HepG2 (cell line): ENCODE results near the gene NPB. TPM values are rescaled to one million over a fixed set of nuclear protein-coding genes. Genes with fewer than 3 reads are reported as not detected.

Experiments
- ARNTL ChIP-seq: sonication (generic); formaldehyde crosslinking; IDR thresholded peaks from 2 replicates; pipeline ENCODE4 v1.4.0; 2020; ENCODE audit warnings: mild to moderate bottlenecking, missing genetic modification reagents
- ATF7 ChIP-seq, 2 experiments: fragments of 450-650 bp in 1 of 2; sonication (generic) in 1 of 2; formaldehyde crosslinking in 1 of 2; IDR thresholded peaks; 2 replicates each; pipeline versions ENCODE4 v1.4.0 to v1.6.1; 2016 to 2020; ENCODE audit warnings: antibody characterized with exemption in 1 of 2, mild to moderate bottlenecking in 1 of 2, missing genetic modification reagents in 1 of 2
- CTCF ChIP-seq: sonication (generic); formaldehyde crosslinking; IDR thresholded peaks from 2 replicates; pipeline ENCODE4 v1.5.0; 2020; ENCODE audit warnings: mild to moderate bottlenecking, missing genetic modification reagents, moderate library complexity
- FOXP4 ChIP-seq: sonication (generic); formaldehyde crosslinking; IDR thresholded peaks from 2 replicates; pipeline ENCODE4 v1.4.0; 2020; ENCODE audit warnings: missing genetic modification reagents
- HES4 ChIP-seq: sonication (generic); formaldehyde crosslinking; IDR thresholded peaks from 2 replicates; pipeline ENCODE4 v1.9.0; 2021; ENCODE audit warnings: mild to moderate bottlenecking, missing genetic modification reagents, borderline replicate concordance
- HMG20B ChIP-seq: conservative IDR thresholded peaks from 2 replicates; pipeline ENCODE4 v1.6.1; 2016; ENCODE audit warnings: missing genetic modification reagents, missing compliant biosample characterization
- HOXD1 ChIP-seq: sonication (generic); formaldehyde crosslinking; IDR thresholded peaks from 2 replicates; pipeline ENCODE4 v1.5.0; 2020; ENCODE audit warnings: missing genetic modification reagents
- KDM5B ChIP-seq: sonication (generic); formaldehyde crosslinking; IDR thresholded peaks from 2 replicates; pipeline ENCODE4 v1.4.0; 2020; ENCODE audit warnings: missing genetic modification reagents, mild to moderate bottlenecking, borderline replicate concordance
- MBD4 ChIP-seq: IDR thresholded peaks from 2 replicates; pipeline ENCODE4 v1.6.1; 2012; ENCODE audit warnings: low read length, inconsistent platforms, borderline replicate concordance
- NCOA5 ChIP-seq: sonication (generic); formaldehyde crosslinking; IDR thresholded peaks from 2 replicates; pipeline ENCODE4 v1.4.0; 2020; ENCODE audit warnings: missing genetic modification reagents
- NFIC ChIP-seq: IDR thresholded peaks from 2 replicates; pipeline ENCODE4 v1.6.1; 2012; ENCODE audit warnings: mild to moderate bottlenecking, low read length, inconsistent platforms
- NRL ChIP-seq: sonication (generic); formaldehyde crosslinking; IDR thresholded peaks from 2 replicates; pipeline ENCODE4 v1.5.0; 2020; ENCODE audit warnings: missing genetic modification reagents, mild to moderate bottlenecking, moderate library complexity, borderline replicate concordance
- RBFOX2 ChIP-seq: fragments of 200-400 bp; formaldehyde crosslinking; IDR thresholded peaks from 2 replicates; pipeline ENCODE4 v1.6.1; 2017; ENCODE audit warnings: low read depth, mild to moderate bottlenecking, low read length
- SNAI1 ChIP-seq: sonication (generic); formaldehyde crosslinking; IDR thresholded peaks from 2 replicates; pipeline ENCODE4 v1.5.0; 2020; ENCODE audit warnings: mild to moderate bottlenecking, missing genetic modification reagents, borderline replicate concordance
- SOX13 ChIP-seq, 3 experiments: fragments of 450-650 bp in 1 of 3; sonication (generic) in 1 of 3; formaldehyde crosslinking in 1 of 3; IDR thresholded peaks in 2 of 3; conservative IDR thresholded peaks in 1 of 3; 2 replicates each; pipeline versions ENCODE4 v1.5.0 to v1.6.1; 2016 to 2020; ENCODE audit warnings: antibody characterized with exemption in 1 of 3, mild to moderate bottlenecking in 1 of 3, missing compliant biosample characterization in 1 of 3, missing genetic modification reagents in 1 of 3, moderate library complexity in 1 of 3
- XBP1 ChIP-seq: sonication (generic); formaldehyde crosslinking; IDR thresholded peaks from 2 replicates; pipeline ENCODE4 v1.5.0; 2020; ENCODE audit warnings: missing genetic modification reagents
- ZNF570 ChIP-seq: sonication (generic); formaldehyde crosslinking; IDR thresholded peaks from 2 replicates; pipeline ENCODE4 v1.4.0; 2020; ENCODE audit warnings: mild to moderate bottlenecking, missing genetic modification reagents, borderline replicate concordance
- ZNF724P ChIP-seq: sonication (generic); formaldehyde crosslinking; IDR thresholded peaks from 2 replicates; pipeline ENCODE4 v1.8.0; 2022; ENCODE audit warnings: missing genetic modification reagents, borderline replicate concordance
- ZNF790 ChIP-seq: sonication (generic); formaldehyde crosslinking; IDR thresholded peaks from 2 replicates; pipeline ENCODE4 v1.8.0; 2022; ENCODE audit warnings: missing genetic modification reagents, mild to moderate bottlenecking, borderline replicate concordance
- ZSCAN21 ChIP-seq: sonication (generic); formaldehyde crosslinking; IDR thresholded peaks from 2 replicates; pipeline ENCODE4 v1.8.0; 2022; ENCODE audit warnings: mild to moderate bottlenecking, missing genetic modification reagents, moderate library complexity, borderline replicate concordance
- polyA plus RNA-seq, 8 experiments: library from polyadenylated mRNA; depleted of rRNA in 3 of 8; stranded (reverse) in 7 of 8; unstranded in 1 of 8; fragments of >200 nt; fragmentation: Illumina TruSeq in 4 of 8; extraction: Trizol in 4 of 8; gene quantifications; 2 replicates each; pipeline versions ENCODE4 v1.2.1 to v1.2.3, GENCODE V29; 2011 to 2016; ENCODE audit warnings: low read depth in 4 of 8, missing spikeins in 1 of 8, mixed read lengths in 1 of 8; ENCODE audit not compliant: insufficient read depth in 1 of 8
- total RNA-seq, 5 experiments: library from RNA; depleted of rRNA; stranded (reverse); fragments of >200 nt; fragmentation: Illumina TruSeq; extraction: Trizol; gene quantifications; 2 replicates each; pipeline ENCODE4 v1.2.3, GENCODE V29; 2016; ENCODE audit warnings: low read depth in 1 of 5
- TF ChIP-seq, protein P1 (sequence below): IDR thresholded peaks from 2 replicates; pipeline ENCODE4 v1.6.1; 2016; ENCODE audit warnings: low read depth
- TF ChIP-seq, protein P2 (sequence below): sonication (generic); formaldehyde crosslinking; IDR thresholded peaks from 2 replicates; pipeline ENCODE4 v1.4.0; 2020; ENCODE audit warnings: mild to moderate bottlenecking, missing genetic modification reagents

Gene NPB
- total and polyA plus RNA-seq, 2 of the 13 experiments (the other 11 are each of a cell fraction or from before 2014, with no cell fraction given): 0.11 to 0.93 TPM

DNA sequence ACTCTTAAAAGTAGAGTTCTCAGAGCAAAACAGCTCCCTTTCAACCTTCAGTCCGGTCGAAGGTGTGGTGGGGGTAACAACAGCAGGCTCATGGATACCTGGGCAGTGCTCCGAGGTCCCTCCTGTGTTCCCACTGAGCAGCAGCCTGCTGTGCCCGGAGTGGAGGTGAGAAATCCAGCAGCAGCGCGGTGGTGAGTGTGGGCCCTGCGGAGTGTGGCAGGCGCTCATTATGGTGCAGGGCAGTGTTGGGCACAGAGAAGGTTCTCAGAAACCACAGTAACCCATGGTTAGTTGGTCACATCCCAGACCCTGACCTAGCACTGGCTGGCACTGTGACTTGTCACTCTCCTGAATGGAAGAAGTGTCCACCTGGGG, 36.7 kb upstream of the NPB start (continued):
- no peak for TF ChIP-seq ZNF570 (CRISPR knock-in tag)
- no peak for TF ChIP-seq SOX13 (IDR thresholded peaks at IDR 0.05)
- no peak for TF ChIP-seq SOX13 (CRISPR knock-in tag; conservative IDR thresholded peaks at IDR 0.05 in 1 of 2, IDR thresholded peaks at IDR 0.05 in 1 of 2)
- TF ChIP-seq HES4 (CRISPR knock-in tag): no peak
- TF ChIP-seq NFIC: no peak
- TF ChIP-seq SNAI1 (CRISPR knock-in tag): no peak
- TF ChIP-seq NRL: 0 out of 2 replicates have a peak, but pooled peaks have one; percentile 3
- TF ChIP-seq MBD4: no peak
- TF ChIP-seq, protein P1, sequence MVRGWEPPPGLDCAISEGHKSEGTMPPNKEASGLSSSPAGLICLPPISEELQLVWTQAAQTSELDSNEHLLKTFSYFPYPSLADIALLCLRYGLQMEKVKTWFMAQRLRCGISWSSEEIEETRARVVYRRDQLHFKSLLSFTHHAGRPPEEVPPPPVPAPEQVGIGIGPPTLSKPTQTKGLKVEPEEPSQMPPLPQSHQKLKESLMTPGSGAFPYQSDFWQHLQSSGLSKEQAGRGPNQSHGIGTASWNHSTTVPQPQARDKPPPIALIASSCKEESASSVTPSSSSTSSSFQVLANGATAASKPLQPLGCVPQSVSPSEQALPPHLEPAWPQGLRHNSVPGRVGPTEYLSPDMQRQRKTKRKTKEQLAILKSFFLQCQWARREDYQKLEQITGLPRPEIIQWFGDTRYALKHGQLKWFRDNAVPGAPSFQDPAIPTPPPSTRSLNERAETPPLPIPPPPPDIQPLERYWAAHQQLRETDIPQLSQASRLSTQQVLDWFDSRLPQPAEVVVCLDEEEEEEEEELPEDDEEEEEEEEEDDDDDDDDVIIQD: no peak
- TF ChIP-seq XBP1: no peak
- no peak for TF ChIP-seq ZNF724P (CRISPR knock-in tag)
- no peak; the same call in 1 of the 2 replicates for TF ChIP-seq KDM5B (CRISPR knock-in tag)
- no peak for TF ChIP-seq FOXP4
- TF ChIP-seq ZSCAN21: 0 out of 2 replicates have a peak, but pooled peaks have one; percentile 15
- TF ChIP-seq RBFOX2: no peak; the same call in 1 of the 2 replicates
- TF ChIP-seq NCOA5 (CRISPR knock-in tag): no peak
- TF ChIP-seq CTCF (CRISPR knock-in tag): no peak
- TF ChIP-seq ARNTL (CRISPR knock-in tag): no peak
- TF ChIP-seq ATF7 (IDR thresholded peaks at IDR 0.05): no peak
- TF ChIP-seq ATF7 (CRISPR knock-in tag; IDR thresholded peaks at IDR 0.05): no peak
- TF ChIP-seq, protein P2, sequence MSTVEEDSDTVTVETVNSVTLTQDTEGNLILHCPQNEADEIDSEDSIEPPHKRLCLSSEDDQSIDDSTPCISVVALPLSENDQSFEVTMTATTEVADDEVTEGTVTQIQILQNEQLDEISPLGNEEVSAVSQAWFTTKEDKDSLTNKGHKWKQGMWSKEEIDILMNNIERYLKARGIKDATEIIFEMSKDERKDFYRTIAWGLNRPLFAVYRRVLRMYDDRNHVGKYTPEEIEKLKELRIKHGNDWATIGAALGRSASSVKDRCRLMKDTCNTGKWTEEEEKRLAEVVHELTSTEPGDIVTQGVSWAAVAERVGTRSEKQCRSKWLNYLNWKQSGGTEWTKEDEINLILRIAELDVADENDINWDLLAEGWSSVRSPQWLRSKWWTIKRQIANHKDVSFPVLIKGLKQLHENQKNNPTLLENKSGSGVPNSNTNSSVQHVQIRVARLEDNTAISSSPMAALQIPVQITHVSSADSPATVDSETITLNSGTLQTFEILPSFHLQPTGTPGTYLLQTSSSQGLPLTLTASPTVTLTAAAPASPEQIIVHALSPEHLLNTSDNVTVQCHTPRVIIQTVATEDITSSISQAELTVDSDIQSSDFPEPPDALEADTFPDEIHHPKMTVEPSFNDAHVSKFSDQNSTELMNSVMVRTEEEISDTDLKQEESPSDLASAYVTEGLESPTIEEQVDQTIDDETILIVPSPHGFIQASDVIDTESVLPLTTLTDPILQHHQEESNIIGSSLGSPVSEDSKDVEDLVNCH (CRISPR knock-in tag): no peak
- no peak for TF ChIP-seq ZNF790 (CRISPR knock-in tag)
- TF ChIP-seq HOXD1: no peak
- TF ChIP-seq HMG20B: no peak
